ENCODE results near the gene HOXA1. TPM values are rescaled to one million over a fixed set of nuclear protein-coding genes. Genes with fewer than 3 reads are reported as not detected.
"Not testable (repeated sequence)": the region's sequence is repeated elsewhere in the genome, so short reads cannot be mapped to it uniquely, and the experiment has no call there.

Gene HOXA1
- polyA plus RNA-seq, 3 donors from 2014 or later: 0.62 TPM; not detected in 2

DNA sequence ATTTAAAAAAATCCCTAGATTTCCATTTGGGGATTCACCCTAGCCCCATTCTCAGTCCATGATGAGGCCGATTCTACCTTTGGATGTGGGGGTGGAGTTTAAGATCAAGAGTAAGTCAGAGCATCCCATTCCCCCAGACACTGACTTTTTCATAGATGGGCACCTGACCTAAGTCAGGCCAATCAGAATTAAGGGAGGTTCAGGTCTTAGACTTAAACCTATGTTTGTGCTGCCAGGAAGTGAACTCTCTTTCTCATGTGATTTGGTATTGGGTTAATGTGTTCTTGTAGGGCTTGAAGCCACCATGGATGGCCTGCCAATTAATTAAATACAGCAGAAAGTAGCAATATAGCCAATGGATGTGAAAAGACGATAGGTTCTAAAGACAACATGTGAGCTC, 30.1 kb downstream of the HOXA1 start:
- no peaks in the 10 kb centered on the region for H3K4me1 Mint-ChIP-seq
- H3K4me3 Mint-ChIP-seq: no peak overlapping the region
- no peaks in the 10 kb centered on the region for H3K9me3 Mint-ChIP-seq
- no peak for DNase-seq
- H3K36me3 Mint-ChIP-seq: no peaks in the 10 kb centered on the region
- no peak overlapping the region for H3K27ac Mint-ChIP-seq
- H3K27me3 Mint-ChIP-seq (ENCODE audit: low read depth in 3 of 3): peaks cover 2 to 7% (median 4%) of the 10 kb centered on the region in 3 donors

DNA sequence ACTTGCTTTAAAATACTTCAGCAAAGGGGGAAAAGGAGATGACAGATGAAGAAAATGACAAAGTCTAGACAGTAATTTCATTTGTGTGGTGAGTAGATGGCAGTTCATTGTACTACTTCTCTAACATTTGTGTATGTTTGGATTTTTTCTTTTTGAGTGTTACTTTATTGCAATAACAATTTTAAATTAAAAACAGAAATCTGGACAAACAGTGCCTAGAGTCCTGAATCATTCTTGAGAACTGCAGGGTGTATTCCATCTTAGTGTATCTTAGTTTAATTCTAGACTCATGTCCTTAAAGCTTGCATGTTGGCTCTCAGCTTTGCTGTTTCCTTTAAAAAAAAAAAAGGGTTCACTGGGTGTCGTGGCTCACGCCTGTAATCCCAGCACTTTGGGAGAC, 31.1 kb downstream of the HOXA1 start:
- Mint-ChIP-seq H3K9me3 (no peaks in the 10 kb centered on the region), H3K27me3 (ENCODE audit: low read depth in 3 of 3) (peaks cover 6 to 10% (median 8%) of the 10 kb centered on the region in 3 donors), H3K4me1 (no peaks in the 10 kb centered on the region), H3K27ac (no peak overlapping the region), H3K36me3 (no peaks in the 10 kb centered on the region), H3K4me3 (no peak overlapping the region)
- no peak for DNase-seq

DNA sequence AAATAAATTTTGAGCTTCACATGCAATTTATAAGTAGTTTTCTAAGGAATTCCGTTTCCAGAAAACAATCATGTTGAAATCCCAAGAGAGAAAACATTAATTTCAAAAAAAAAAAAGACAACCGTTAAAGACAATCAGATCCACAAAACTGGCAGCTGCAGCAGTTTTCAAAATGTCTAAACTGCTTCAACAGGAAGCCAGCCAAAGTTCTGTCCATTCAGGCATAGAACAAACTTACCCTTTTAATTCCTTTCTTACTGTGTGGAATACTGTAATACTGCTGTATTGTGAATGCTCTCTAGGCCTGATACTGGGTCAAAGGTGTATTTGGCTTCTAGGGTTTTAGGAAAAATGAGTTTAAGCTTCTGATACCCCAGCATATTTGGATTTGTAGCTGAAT, 31.6 kb downstream of the HOXA1 start:
- DNase-seq: no peak
- Mint-ChIP-seq H3K9me3 (no peaks in the 10 kb centered on the region), H3K4me1 (no peaks in the 10 kb centered on the region), H3K27ac (no peak overlapping the region), H3K27me3 (ENCODE audit: low read depth in 3 of 3) (peaks cover 6 to 8% (median 7%) of the 10 kb centered on the region in 3 donors), H3K36me3 (no peaks in the 10 kb centered on the region), H3K4me3 (no peak overlapping the region)

DNA sequence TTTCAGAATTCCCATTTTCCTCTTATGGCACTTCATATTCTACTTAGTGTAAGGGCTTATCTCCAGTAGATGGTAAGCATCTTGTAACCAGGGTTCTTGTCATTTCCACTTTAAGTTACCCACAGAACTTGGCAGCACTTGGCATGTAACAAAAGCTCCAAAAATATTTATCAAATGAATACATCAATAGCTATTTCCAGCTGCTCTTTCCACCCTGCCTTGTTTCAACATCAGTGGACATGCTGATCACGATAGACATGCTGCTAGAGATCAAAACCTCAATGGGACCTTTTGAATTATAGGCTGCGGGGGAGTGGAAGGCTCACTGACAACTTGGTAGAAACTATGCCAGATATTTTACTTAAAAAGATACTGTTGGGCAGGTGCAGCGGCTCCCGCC, 32.9 kb downstream of the HOXA1 start:
- no peaks in the 10 kb centered on the region for H3K36me3 Mint-ChIP-seq
- no peak overlapping the region for H3K27ac Mint-ChIP-seq
- no peaks in the 10 kb centered on the region for H3K9me3 Mint-ChIP-seq
- H3K27me3 Mint-ChIP-seq (ENCODE audit: low read depth in 3 of 3): peaks cover 6 to 8% (median 7%) of the 10 kb centered on the region in 3 donors
- no peak overlapping the region for H3K4me3 Mint-ChIP-seq
- no peaks in the 10 kb centered on the region for H3K4me1 Mint-ChIP-seq
- DNase-seq: no peak

DNA sequence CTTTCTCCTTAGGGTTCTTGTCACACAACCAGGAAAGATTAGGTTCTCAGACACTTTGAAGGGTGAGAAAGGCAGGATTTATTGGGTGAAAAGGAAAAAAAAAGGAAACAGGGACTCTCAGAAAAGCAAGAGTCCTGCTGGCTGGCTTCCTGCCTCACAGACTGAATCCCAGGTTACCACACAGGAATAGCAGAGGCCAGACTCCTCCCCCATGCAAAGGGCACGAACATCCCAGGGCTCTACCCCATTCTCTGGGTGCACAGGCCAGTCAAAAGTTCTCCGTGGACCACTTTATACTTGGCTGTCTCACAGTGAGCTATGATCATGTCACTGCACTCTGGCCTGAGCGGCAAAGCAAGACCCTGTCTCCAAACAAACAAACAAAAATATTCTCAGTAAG, 42.6 kb downstream of the HOXA1 start:
- H3K4me3 Mint-ChIP-seq: no peak overlapping the region
- H3K27me3 Mint-ChIP-seq (ENCODE audit: low read depth in 3 of 3): peaks cover 2 to 14% (median 3%) of the 10 kb centered on the region in 3 donors
- H3K36me3 Mint-ChIP-seq: no peaks in the 10 kb centered on the region
- no peaks in the 10 kb centered on the region for H3K9me3 Mint-ChIP-seq
- no peak overlapping the region for H3K27ac Mint-ChIP-seq
- DNase-seq: no peak
- H3K4me1 Mint-ChIP-seq: no peaks in the 10 kb centered on the region

DNA sequence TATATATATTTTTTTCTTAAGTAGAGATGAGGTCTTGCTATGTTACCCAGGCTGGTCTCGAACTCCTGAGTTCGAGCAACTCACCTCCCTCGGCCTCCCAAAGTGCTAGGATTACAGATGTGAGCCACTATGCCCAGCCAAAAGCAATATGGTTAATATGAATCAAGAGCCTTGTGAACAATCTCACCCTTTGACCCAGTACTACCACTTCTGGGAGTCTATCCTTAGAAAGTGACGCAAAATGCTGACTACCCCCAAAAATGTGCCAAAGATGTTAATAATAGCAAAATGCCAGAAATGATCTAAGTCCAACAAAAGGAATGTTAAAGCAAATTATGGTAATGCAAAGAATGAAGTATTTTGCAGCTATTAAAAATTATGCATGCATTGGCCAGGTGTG, 44.3 kb downstream of the HOXA1 start:
- Mint-ChIP-seq H3K27me3 (ENCODE audit: low read depth in 3 of 3) (peaks cover 0 to 14% (median 3%) of the 10 kb centered on the region in 3 donors), H3K4me1 (no peaks in the 10 kb centered on the region), H3K27ac (no peak overlapping the region), H3K4me3 (no peak overlapping the region), H3K36me3 (no peaks in the 10 kb centered on the region), H3K9me3 (no peaks in the 10 kb centered on the region)
- no peak for DNase-seq

DNA sequence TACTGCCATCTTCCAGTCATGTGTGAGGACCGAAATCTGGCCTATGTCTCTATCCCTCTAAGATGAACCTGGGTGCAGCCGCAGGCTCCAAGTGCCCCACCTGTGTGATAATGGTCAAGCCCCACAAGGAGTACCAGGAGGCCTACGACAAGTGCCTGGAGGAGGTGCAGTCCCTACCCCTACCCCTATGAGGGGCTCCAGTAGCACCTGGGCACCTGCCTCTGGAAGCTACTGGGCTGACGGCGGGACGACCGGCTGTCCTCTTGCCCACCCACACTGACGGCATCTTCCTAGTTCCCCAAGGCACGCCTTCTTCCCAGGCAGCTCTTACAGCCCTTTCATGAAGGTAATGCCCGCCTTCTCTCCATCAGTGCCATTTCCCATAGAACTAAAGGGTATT, 47.4 kb downstream of the HOXA1 start:
- no peak for DNase-seq
- Mint-ChIP-seq H3K36me3 (no peaks in the 10 kb centered on the region), H3K27ac (no peak overlapping the region), H3K4me1 (no peaks in the 10 kb centered on the region), H3K9me3 (no peaks in the 10 kb centered on the region), H3K4me3 (no peak overlapping the region), H3K27me3 (ENCODE audit: low read depth in 3 of 3) (peaks cover 0 to 12% (median 0%) of the 10 kb centered on the region in 3 donors)

DNA sequence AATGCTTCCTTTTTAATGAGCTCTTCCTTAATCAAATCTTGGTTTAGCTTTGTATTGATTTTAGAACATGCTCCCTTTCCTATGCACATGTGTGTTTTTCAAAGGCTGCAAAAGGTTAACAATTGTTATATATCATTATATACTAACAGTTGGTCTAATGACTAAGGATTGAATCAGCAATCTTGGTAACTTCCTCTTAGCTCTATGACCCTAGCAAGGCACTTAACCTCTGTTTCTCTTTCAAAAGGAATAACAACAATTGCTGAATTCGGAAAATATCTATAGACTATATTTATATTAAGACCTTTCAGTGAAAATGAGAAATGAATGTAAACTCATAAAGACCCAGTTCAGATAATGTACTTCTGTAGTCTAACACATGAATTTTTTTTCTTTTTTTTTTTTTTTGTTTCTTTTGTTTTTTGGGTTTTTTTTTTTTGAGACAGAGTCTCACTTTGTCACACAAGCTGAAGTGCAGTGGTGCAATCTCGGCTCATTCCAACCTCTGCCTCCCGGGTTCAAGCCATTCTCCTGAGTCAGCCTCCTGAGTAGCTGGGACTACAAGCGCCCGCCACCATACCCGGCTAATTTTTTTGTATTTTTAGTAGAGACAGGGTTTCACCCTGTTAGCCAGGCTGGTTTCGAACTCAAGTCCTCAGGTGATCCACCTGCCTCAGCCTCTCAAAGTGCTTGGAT, 48.8 kb downstream of the HOXA1 start:
- Mint-ChIP-seq H3K4me3 (no peak overlapping the region), H3K27ac (no peak overlapping the region), H3K36me3 (no peaks in the 10 kb centered on the region), H3K4me1 (no peaks in the 10 kb centered on the region), H3K27me3 (ENCODE audit: low read depth in 3 of 3) (peaks cover 0 to 9% (median 0%) of the 10 kb centered on the region in 3 donors), H3K9me3 (no peaks in the 10 kb centered on the region)
- DNase-seq: no peak

DNA sequence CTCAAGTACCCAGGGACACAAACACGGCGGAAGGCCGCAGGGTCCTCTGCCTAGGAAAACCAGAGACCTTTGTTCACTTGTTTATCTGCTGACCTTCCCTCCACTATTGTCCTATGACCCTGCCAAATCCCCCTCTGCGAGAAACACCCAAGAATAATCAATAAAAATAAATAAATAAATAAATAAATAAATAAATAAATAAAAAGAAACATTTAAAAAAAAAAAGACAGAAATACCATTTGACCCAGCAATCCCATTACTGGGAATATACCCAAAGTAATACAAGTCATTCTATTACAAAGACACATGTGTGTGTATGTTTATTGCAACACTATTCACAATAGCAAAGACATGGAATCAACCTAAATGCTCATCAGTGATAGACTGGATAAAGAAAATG, 49.8 kb downstream of the HOXA1 start:
- not testable (repeated sequence) for H3K9me3 Mint-ChIP-seq; H3K36me3 Mint-ChIP-seq; H3K27ac Mint-ChIP-seq; H3K4me1 Mint-ChIP-seq; H3K4me3 Mint-ChIP-seq; DNase-seq; H3K27me3 Mint-ChIP-seq (ENCODE audit: low read depth in 3 of 3)

DNA sequence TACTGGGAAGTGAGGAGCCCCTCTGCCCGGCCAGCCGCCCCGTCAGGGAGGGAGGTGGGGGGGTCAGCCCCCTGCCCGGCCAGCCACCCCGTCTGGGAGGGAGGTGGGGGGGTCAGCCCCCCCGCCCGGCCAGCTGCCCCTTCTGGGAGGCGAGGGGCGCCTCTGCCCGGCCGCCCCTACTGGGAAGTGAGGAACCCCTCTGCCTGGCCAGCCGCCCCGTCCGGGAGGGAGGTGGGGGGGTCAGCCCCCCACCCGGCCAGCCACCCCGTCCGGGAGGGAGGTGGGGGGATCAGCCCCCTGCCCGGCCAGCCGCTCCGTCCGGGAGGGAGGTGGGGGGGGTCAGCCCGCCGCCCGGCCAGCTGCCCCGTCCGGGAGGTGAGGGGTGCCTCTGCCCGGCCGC, 50.7 kb downstream of the HOXA1 start:
- not testable (repeated sequence) for H3K36me3 Mint-ChIP-seq; DNase-seq; H3K4me1 Mint-ChIP-seq; H3K4me3 Mint-ChIP-seq; H3K9me3 Mint-ChIP-seq; H3K27me3 Mint-ChIP-seq (ENCODE audit: low read depth in 3 of 3); H3K27ac Mint-ChIP-seq

Other genes with a start within 250 kb of the HOXA1 start
- gene SKAP2, start 231.4 kb downstream of the HOXA1 start, polyA plus RNA-seq: 100 to 1,000 TPM in 1 of 3 donors, 10 to 100 TPM in 2; 66.9 to 115 (median 80.3) TPM
- not detected for gene HOXA2, start 6.7 kb upstream of the HOXA1 start, polyA plus RNA-seq
- gene HOXA4, start 34.8 kb upstream of the HOXA1 start, polyA plus RNA-seq: 1 to 10 TPM in 1 of 3 donors, under 1 TPM in 1, not detected in 1; 0.51 to 1.2 TPM
- 1 to 10 TPM in 1 of 3 donors, under 1 TPM in 2; 0.42 to 1.1 (median 0.73) TPM for gene HOXA5, start 47.7 kb upstream of the HOXA1 start, polyA plus RNA-seq
- gene HOXA6, start 51.8 kb upstream of the HOXA1 start, polyA plus RNA-seq: 1 to 10 TPM in 1 of 3 donors, under 1 TPM in 1, not detected in 1; 0.52 to 3.8 TPM
- gene HOXA3, start 56.6 kb upstream of the HOXA1 start, polyA plus RNA-seq: under 1 TPM in 1 of 3 donors, not detected in 2; 0.13 TPM
- 1 to 10 TPM in 2 of 3 donors, not detected in 1; 1.0 to 4.2 TPM for gene HOXA7, start 60.7 kb upstream of the HOXA1 start, polyA plus RNA-seq
- gene HOXA9, start 69.5 kb upstream of the HOXA1 start, polyA plus RNA-seq: 1 to 10 TPM; 1.6 to 3.1 (median 1.8) TPM
- 10 to 100 TPM in 1 of 3 donors, 1 to 10 TPM in 2; 4.2 to 17.3 (median 6.2) TPM for gene HOXA10, start 78.3 kb upstream of the HOXA1 start, polyA plus RNA-seq
- gene HOXA11, start 89.2 kb upstream of the HOXA1 start, polyA plus RNA-seq: not detected
- gene HOXA13, start 104.1 kb upstream of the HOXA1 start, polyA plus RNA-seq: not detected
- gene EVX1, start 146.8 kb upstream of the HOXA1 start, polyA plus RNA-seq: not detected

Data from immature natural killer cell (primary cell).